Endothelial cell (in vitro differentiated cells): ENCODE data around the gene FOXL3. TPM values are rescaled to one million over a fixed set of nuclear protein-coding genes. Genes with fewer than 3 reads are reported as not detected.
"Not testable (repeated sequence)": the region's sequence is repeated elsewhere in the genome, so short reads cannot be mapped to it uniquely, and the experiment has no call there.

Experiments
- DNase-seq: peaks from one replicate; pipeline ENCODE4 v3.0.0; 2021; ENCODE audit warnings: low spot score
- H3K27ac Mint-ChIP-seq: one replicate; pipeline ENCODE4 v1.8.0; 2021; ENCODE audit warnings: mixed read lengths, inconsistent platforms; ENCODE audit not compliant: unreplicated experiment
- H3K27me3 Mint-ChIP-seq: one replicate; pipeline ENCODE4 v1.8.0; 2021; ENCODE audit warnings: mild to moderate bottlenecking, moderate library complexity, mixed read lengths, inconsistent platforms; ENCODE audit not compliant: unreplicated experiment
- H3K36me3 Mint-ChIP-seq: one replicate; pipeline ENCODE4 v1.8.0; 2021; ENCODE audit warnings: mild to moderate bottlenecking, low read depth, mixed read lengths, inconsistent platforms; ENCODE audit not compliant: unreplicated experiment
- H3K4me1 Mint-ChIP-seq: one replicate; pipeline ENCODE4 v1.8.0; 2021; ENCODE audit warnings: mild to moderate bottlenecking, mixed read lengths, inconsistent platforms; ENCODE audit not compliant: unreplicated experiment
- H3K4me3 Mint-ChIP-seq: one replicate; pipeline ENCODE4 v1.8.0; 2021; ENCODE audit warnings: mild to moderate bottlenecking, mixed read lengths, inconsistent platforms; ENCODE audit not compliant: unreplicated experiment
- H3K9me3 Mint-ChIP-seq: one replicate; pipeline ENCODE4 v1.8.0; 2021; ENCODE audit warnings: mixed read lengths, inconsistent platforms; ENCODE audit not compliant: unreplicated experiment
- CTCF ChIP-seq: fragments of 200-600 bp; sonication (generic); IDR thresholded peaks from one replicate; pipeline ENCODE4 v1.5.0; 2021; ENCODE audit warnings: antibody characterized with exemption; ENCODE audit not compliant: unreplicated experiment
- total RNA-seq: library from RNA; stranded (reverse); fragmentation: NEBNext Ultra II Directional; extraction: Animal tissue kit (Norgen Biotek cat#: 25700); gene quantifications from one replicate; pipeline ENCODE4 v1.2.1, GENCODE V29; 2021; ENCODE audit not compliant: unreplicated experiment

FOXL3 gene
- total RNA-seq, 1 donor from 2014 or later: not detected

GRCh38 chr7:260441-261281 lies 29.3 kb upstream of the FOXL3 start:
- H3K9me3 Mint-ChIP-seq: peaks cover 11% of the 10 kb centered on the region
- no peaks in the 10 kb centered on the region for H3K4me1 Mint-ChIP-seq
- TF ChIP-seq CTCF: no peak
- no peak overlapping the region for H3K4me3 Mint-ChIP-seq
- H3K27me3 Mint-ChIP-seq: peaks cover 29% of the 10 kb centered on the region
- no peak for DNase-seq
- H3K27ac Mint-ChIP-seq: no peak overlapping the region
- H3K36me3 Mint-ChIP-seq: peaks cover 24% of the 10 kb centered on the region

GRCh38 chr7:261341-262250 lies 28.4 kb upstream of the FOXL3 start:
- no peak overlapping the region for H3K27ac Mint-ChIP-seq
- peaks cover 29% of the 10 kb centered on the region for H3K27me3 Mint-ChIP-seq
- TF ChIP-seq CTCF: no peak
- DNase-seq: no peak
- no peaks in the 10 kb centered on the region for H3K4me1 Mint-ChIP-seq
- H3K9me3 Mint-ChIP-seq: peaks cover 11% of the 10 kb centered on the region
- peak overlapping the region; percentile 42 for H3K4me3 Mint-ChIP-seq
- H3K36me3 Mint-ChIP-seq: peaks cover 24% of the 10 kb centered on the region

DNA sequence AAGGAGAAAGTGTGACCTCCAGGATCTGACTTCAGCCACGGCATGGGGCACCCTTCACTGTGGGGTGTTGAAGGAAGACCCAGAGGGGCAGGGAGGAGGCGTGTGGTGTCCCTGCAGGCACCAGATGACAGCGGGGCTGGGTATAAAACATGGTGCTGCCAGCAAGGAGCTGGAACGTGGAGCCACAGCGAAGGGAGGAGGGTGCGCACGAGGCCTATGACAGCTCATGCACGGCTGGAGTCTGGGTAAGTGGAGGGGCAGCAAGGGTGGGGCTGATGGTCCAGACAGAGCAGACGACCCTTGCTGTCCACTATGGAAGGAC lies 27.8 kb upstream of the FOXL3 start:
- peaks cover 24% of the 10 kb centered on the region for H3K36me3 Mint-ChIP-seq
- H3K4me3 Mint-ChIP-seq: peak overlapping the region; percentile 81
- H3K27me3 Mint-ChIP-seq: peaks cover 29% of the 10 kb centered on the region
- H3K4me1 Mint-ChIP-seq: no peaks in the 10 kb centered on the region
- DNase-seq: no peak
- H3K27ac Mint-ChIP-seq: peak overlapping the region; percentile 78
- no peak for TF ChIP-seq CTCF
- H3K9me3 Mint-ChIP-seq: peaks cover 11% of the 10 kb centered on the region

DNA sequence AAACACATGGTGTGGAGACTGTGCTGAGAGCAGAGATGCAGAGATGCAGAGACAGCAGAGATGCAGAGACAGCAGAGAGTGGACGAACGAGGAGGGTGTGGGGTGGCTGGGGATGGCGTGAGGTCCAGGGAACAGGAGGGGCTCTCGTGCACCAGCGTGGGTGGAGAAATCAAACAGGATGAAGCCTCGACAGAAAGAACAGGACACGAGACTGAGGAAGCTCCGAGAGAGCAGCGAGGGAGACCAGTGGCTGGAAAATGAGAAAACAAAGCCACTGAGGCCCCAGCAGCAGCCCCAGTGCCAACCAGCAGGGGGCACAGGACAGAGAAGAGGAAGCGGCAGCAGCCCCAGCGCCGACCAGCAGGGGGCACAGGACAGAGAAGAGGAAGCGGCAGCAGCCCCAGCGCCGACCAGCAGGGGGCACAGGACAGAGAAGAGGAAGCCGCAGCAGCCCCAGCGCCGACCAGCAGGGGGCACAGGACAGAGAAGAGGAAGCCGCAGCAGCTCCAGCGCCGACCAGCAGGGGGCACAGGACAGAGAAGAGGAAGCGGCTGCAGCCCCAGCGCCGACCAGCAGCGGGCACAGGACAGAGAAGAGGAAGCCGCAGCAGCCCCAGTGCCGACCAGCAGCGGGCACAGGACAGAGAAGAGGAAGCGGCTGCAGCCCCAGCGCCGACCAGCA lies 27.2 kb upstream of the FOXL3 start:
- Mint-ChIP-seq H3K9me3 (peaks cover 13% of the 10 kb centered on the region), H3K36me3 (peaks cover 27% of the 10 kb centered on the region), H3K4me3 (peak overlapping the region; percentile 81), H3K27me3 (peaks cover 31% of the 10 kb centered on the region), H3K27ac (peak overlapping the region; percentile 78)
- peak; percentile 28 for TF ChIP-seq CTCF
- not testable (repeated sequence) for H3K4me1 Mint-ChIP-seq, DNase-seq
